ENCODE data around the gene EYA2. TPM values are rescaled to one million over a fixed set of nuclear protein-coding genes. Genes with fewer than 3 reads are reported as not detected.

EYA2 gene
- polyA plus RNA-seq, 6 donors from 2014 or later: not detected

DNA sequence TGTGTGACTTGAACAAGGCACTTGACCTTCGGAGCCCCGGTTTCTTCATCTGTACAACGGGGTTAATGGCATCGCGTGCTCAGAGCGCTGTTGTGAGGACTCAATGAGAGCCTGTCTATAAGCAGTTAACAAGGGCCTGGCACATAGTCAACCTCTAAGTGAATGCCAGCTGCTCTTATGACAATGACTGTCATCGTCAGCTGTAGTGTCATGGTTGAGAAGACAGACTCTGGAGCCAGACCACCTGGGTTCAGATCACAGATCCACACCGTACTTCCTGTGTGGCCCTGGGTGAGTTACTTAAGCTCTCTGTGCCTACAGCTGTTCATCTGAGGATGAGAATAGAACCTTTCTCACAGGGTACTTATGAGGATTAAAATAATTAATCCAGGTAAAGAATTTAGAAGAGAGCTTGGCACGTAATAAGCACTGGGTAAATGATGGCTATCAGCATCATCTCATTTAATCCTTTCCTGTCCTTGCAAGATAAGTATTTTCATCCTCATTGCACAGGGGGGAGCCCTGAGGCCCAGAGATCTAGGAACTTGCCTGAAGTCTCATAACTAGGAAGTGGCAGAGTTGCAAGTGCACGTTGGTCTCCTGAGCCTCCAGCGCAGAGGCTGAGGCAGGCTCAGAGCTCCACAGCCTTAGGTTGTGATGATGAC lies 105.3 kb downstream of the EYA2 start:
- no peak overlapping the region for H3K27ac Mint-ChIP-seq
- H3K9me3 Mint-ChIP-seq: peaks cover 3 to 25% (median 12%) of the 10 kb centered on the region in 7 donors
- H3K27me3 Mint-ChIP-seq: peaks cover 15 to 56% (median 54%) of the 10 kb centered on the region in 3 donors

GRCh38 chr20:47003223-47003622 lies 108.6 kb downstream of the EYA2 start:
- no peak for ATAC-seq (ENCODE audit: low read depth in 2 of 2)
- Mint-ChIP-seq H3K4me3 (no peak overlapping the region), H3K36me3 (peaks cover 0 to 11% of the 10 kb centered on the region in 2 donors), H3K4me1 (no peaks in the 10 kb centered on the region), H3K27me3 (peaks cover 21 to 65% (median 49%) of the 10 kb centered on the region in 3 donors), H3K27ac (peak overlapping the region in 1 of 6 donors; percentile 16), H3K9me3 (peaks cover 6 to 32% (median 13%) of the 10 kb centered on the region in 7 donors)
- no peak for DNase-seq

More for the DNA sequence above, 105.3 kb downstream of the EYA2 start:
- H3K4me3 Mint-ChIP-seq: no peak overlapping the region
- peaks cover 0 to 11% of the 10 kb centered on the region in 2 donors for H3K36me3 Mint-ChIP-seq
- no peaks in the 10 kb centered on the region for H3K4me1 Mint-ChIP-seq
- ATAC-seq (ENCODE audit: low read depth in 2 of 2) (no peak), DNase-seq (no peak)

DNA sequence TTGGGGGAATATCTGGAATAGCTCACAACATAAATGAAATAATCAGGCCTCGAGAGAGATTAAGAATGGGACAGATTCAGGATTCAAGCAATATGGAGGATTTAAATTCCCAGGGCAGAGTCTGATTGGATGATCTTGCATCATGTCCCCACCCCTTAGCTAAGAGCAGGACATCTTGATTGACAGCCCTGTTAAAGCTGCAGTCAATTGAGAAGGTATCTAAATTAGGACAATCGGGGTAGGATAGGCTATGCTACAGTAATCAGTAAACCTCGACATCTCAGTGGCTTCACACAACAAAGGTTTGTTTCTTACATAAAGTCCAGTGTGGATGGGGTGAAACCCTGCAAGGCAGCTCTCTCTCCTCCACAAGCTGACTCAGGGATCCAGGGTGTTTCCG lies 109.5 kb downstream of the EYA2 start:
- Mint-ChIP-seq H3K36me3 (peaks cover 0 to 11% of the 10 kb centered on the region in 2 donors), H3K27me3 (peaks cover 14 to 64% (median 43%) of the 10 kb centered on the region in 3 donors), H3K9me3 (peaks cover 6 to 32% (median 13%) of the 10 kb centered on the region in 7 donors), H3K4me1 (no peaks in the 10 kb centered on the region), H3K27ac (no peak overlapping the region), H3K4me3 (no peak overlapping the region)
- no peak for DNase-seq
- no peak for ATAC-seq (ENCODE audit: low read depth in 2 of 2)

- ATAC-seq (ENCODE audit: low read depth in 2 of 2): no peak
- no peak overlapping the region for H3K4me3 Mint-ChIP-seq
- H3K4me1 Mint-ChIP-seq: no peaks in the 10 kb centered on the region
- peaks cover 0 to 11% of the 10 kb centered on the region in 2 donors for H3K36me3 Mint-ChIP-seq
- no peak for DNase-seq
- peaks cover 6 to 25% (median 13%) of the 10 kb centered on the region in 7 donors for H3K9me3 Mint-ChIP-seq
- H3K27me3 Mint-ChIP-seq: peaks cover 24 to 58% (median 30%) of the 10 kb centered on the region in 3 donors
- no peak overlapping the region for H3K27ac Mint-ChIP-seq
Observed at GRCh38 chr20:47007826-47008655, 113.4 kb downstream of the EYA2 start.

DNA sequence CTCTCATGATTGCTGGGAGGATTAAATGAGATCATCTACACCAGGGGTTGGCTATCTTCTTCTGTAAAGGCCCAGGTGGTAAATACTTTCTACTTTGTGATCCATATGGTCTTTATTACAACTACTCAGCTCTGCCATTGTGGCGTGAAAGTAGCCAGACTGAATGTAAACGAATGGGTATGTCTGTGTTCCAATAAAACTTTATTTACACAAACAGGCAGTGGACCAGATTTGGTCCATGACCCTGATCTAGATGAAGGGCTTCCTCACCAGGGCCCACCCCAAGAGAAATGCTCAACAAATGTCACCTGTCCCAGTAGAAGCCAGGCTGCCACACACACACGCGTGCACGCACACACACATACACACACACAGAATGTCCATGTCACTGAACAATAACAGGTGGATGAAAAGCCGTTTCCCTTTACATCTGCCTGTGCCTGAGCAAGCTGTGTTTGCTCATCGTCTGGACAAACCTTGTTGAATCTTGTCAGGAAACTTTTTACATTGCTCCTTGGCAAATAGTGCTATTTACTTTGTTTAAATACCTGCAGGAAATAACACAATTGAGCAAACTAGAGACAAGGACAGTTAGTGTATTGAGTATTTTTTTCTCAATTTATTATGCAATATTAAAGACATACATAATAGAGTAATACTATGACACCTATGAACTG lies 114.3 kb downstream of the EYA2 start:
- H3K27me3 Mint-ChIP-seq: peaks cover 20 to 48% (median 29%) of the 10 kb centered on the region in 3 donors
- H3K9me3 Mint-ChIP-seq: peaks cover 3 to 16% (median 12%) of the 10 kb centered on the region in 7 donors
- no peak for DNase-seq
- ATAC-seq (ENCODE audit: low read depth in 2 of 2): no peak
- no peak overlapping the region for H3K4me3 Mint-ChIP-seq
- H3K4me1 Mint-ChIP-seq: no peaks in the 10 kb centered on the region
- no peak overlapping the region for H3K27ac Mint-ChIP-seq
- peaks cover 0 to 7% of the 10 kb centered on the region in 2 donors for H3K36me3 Mint-ChIP-seq

DNA sequence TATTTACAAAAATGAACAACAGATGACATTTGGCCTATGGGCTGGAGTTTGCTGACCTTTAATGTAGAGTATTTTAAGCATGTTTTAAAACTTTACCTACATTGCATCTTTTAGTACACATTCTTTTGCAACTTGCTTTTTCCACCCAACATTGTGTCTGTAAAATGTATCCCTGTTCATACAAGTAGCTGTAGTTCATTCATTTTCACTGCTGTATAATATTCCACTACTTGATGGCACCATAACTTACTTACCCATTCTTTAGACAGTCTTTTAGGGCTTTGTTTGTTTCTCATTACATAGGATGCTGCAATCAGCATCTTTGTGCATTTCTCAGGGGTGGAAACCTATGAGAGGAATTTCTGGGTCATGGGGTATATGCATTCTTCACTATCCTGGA lies 115.1 kb downstream of the EYA2 start:
- H3K27me3 Mint-ChIP-seq: peaks cover 20 to 40% (median 22%) of the 10 kb centered on the region in 3 donors
- H3K4me3 Mint-ChIP-seq: no peak overlapping the region
- H3K36me3 Mint-ChIP-seq: no peaks in the 10 kb centered on the region
- ATAC-seq (ENCODE audit: low read depth in 2 of 2): no peak
- no peaks in the 10 kb centered on the region for H3K4me1 Mint-ChIP-seq
- DNase-seq: no peak
- no peak overlapping the region for H3K27ac Mint-ChIP-seq
- H3K9me3 Mint-ChIP-seq: peaks cover 2 to 8% (median 7%) of the 10 kb centered on the region in 7 donors

GRCh38 chr20:47011984-47012383 lies 117.3 kb downstream of the EYA2 start:
- Mint-ChIP-seq H3K9me3 (peaks cover 0 to 6% (median 3%) of the 10 kb centered on the region in 7 donors), H3K27me3 (peaks cover 31 to 34% (median 32%) of the 10 kb centered on the region in 3 donors), H3K4me3 (no peak overlapping the region), H3K27ac (no peak overlapping the region), H3K4me1 (no peaks in the 10 kb centered on the region), H3K36me3 (no peaks in the 10 kb centered on the region)
- DNase-seq: no peak
- no peak for ATAC-seq (ENCODE audit: low read depth in 2 of 2)

- Mint-ChIP-seq H3K27ac (no peak overlapping the region), H3K4me1 (no peaks in the 10 kb centered on the region), H3K27me3 (peaks cover 21 to 33% (median 27%) of the 10 kb centered on the region in 3 donors), H3K9me3 (peaks cover 0 to 6% (median 2%) of the 10 kb centered on the region in 7 donors), H3K36me3 (no peaks in the 10 kb centered on the region), H3K4me3 (no peak overlapping the region)
- ATAC-seq (ENCODE audit: low read depth in 2 of 2): no peak
- DNase-seq: no peak
Observed at GRCh38 chr20:47013606-47014005, 119.0 kb downstream of the EYA2 start.

DNA sequence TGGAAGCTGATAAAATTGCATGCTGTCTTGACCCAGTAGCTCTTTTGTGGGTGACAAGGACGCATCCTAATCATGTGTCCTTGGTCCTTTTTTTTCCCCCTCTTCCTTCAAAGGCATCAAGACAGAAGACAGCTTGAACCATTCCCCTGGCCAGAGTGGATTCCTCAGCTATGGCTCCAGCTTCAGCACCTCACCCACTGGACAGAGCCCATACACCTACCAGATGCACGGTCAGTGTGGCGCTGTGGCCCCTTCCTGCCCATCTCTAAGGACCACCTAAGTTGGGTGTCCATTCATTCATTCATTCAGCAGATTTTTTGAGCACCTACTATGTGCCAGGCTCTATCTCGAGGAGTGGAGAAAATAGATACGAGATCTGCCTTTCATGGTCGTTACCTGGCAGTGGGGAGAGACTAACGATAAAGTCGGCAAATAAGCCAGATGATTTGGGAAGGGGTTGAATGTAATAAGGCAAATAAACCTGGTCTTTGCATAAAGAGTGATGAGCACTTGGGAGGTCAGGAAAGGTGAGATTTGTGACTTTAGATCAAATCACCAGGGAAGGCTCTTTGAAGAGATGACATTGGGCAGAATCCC lies 121.5 kb downstream of the EYA2 start:
- Mint-ChIP-seq H3K4me3 (no peak overlapping the region), H3K27ac (peak overlapping the region in 1 of 6 donors; percentile 12)

DNA sequence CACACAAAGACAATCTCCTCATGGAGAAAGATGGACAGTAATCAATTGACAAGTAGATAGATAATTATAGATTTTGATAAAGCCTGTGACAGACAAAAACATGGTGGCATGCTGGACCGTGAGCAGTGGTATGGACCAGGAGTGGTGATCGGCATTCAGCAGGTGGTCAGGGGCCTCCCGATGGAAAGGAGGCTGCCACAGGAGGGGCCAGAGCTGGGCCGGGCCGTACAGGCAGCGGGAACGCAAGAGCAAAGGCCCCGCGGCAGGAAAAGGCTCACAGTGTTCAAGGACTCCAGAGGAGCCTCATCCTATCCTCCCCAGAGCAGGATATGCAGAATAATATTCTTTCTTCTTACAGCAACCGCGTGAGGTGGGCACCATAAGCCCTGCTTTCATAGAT lies 123.7 kb downstream of the EYA2 start:
- H3K27ac Mint-ChIP-seq: no peak overlapping the region
- DNase-seq (no peak), ATAC-seq (ENCODE audit: low read depth in 2 of 2) (no peak)
- H3K4me3 Mint-ChIP-seq: no peak overlapping the region
- no peaks in the 10 kb centered on the region for H3K4me1 Mint-ChIP-seq
- H3K27me3 Mint-ChIP-seq: peaks cover 17 to 33% (median 28%) of the 10 kb centered on the region in 3 donors
- no peaks in the 10 kb centered on the region for H3K36me3 Mint-ChIP-seq
- H3K9me3 Mint-ChIP-seq: no peaks in the 10 kb centered on the region

More for the DNA sequence above, 121.5 kb downstream of the EYA2 start:
- H3K9me3 Mint-ChIP-seq: no peaks in the 10 kb centered on the region
- no peak for DNase-seq
- no peaks in the 10 kb centered on the region for H3K4me1 Mint-ChIP-seq
- ATAC-seq (ENCODE audit: low read depth in 2 of 2): no peak
- H3K36me3 Mint-ChIP-seq: no peaks in the 10 kb centered on the region
- peaks cover 19 to 34% (median 32%) of the 10 kb centered on the region in 3 donors for H3K27me3 Mint-ChIP-seq

GRCh38 chr20:47019121-47019824 lies 124.6 kb downstream of the EYA2 start:
- no peaks in the 10 kb centered on the region for H3K4me1 Mint-ChIP-seq
- no peak overlapping the region for H3K27ac Mint-ChIP-seq
- DNase-seq (no peak), ATAC-seq (ENCODE audit: low read depth in 2 of 2) (no peak)
- no peaks in the 10 kb centered on the region for H3K36me3 Mint-ChIP-seq
- no peak overlapping the region for H3K4me3 Mint-ChIP-seq
- H3K27me3 Mint-ChIP-seq: peaks cover 25 to 35% (median 33%) of the 10 kb centered on the region in 3 donors
- H3K9me3 Mint-ChIP-seq: no peaks in the 10 kb centered on the region

DNA sequence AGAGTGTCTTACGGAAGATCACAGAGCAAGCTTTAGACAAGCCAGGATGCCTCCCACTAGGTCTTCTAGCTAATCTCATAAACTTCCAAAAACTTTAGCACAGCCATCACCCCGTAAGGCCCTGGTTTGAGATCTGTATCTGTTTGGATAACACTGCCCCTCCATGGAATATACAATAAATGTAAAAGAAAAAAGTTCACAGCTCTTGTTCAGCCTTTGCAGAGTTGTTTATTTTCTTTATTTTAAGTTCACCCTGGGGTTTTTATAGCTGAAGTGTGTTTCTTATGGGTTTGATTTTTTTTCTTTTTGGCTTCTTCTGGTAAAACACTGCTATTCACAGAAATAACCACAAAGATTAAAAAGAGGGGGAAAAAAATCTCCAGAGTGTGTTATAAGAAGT lies 125.6 kb downstream of the EYA2 start:
- Mint-ChIP-seq H3K27me3 (peaks cover 29 to 44% (median 35%) of the 10 kb centered on the region in 3 donors), H3K36me3 (no peaks in the 10 kb centered on the region), H3K9me3 (no peaks in the 10 kb centered on the region), H3K4me3 (no peak overlapping the region), H3K4me1 (no peaks in the 10 kb centered on the region), H3K27ac (peak overlapping the region in 1 of 6 donors; percentile 39)
- ATAC-seq (ENCODE audit: low read depth in 2 of 2) (no peak), DNase-seq (no peak)

Data from naive B cell (primary cell).